ENCODE measurements around the gene CAMK2B.

CAMK2B gene

GRCh38 chr7:44184206-44184872 lies 141.1 kb downstream of the CAMK2B start:
- Histone ChIP-seq H3K36me3 (replicated peaks) (no peaks in the 10 kb centered on the region), H3K27me3 (replicated peaks) (no peaks in the 10 kb centered on the region), H3K27ac (no peak overlapping the region), H3K4me3 (ENCODE audit: low read depth, low read length) (no peak overlapping the region)
- in situ Hi-C loops (cut with HindIII; ENCODE audit: low pct_ligation_motif_present, low sequenced_read_pairs), result no loop called here
- TF ChIP-seq, protein P1, sequence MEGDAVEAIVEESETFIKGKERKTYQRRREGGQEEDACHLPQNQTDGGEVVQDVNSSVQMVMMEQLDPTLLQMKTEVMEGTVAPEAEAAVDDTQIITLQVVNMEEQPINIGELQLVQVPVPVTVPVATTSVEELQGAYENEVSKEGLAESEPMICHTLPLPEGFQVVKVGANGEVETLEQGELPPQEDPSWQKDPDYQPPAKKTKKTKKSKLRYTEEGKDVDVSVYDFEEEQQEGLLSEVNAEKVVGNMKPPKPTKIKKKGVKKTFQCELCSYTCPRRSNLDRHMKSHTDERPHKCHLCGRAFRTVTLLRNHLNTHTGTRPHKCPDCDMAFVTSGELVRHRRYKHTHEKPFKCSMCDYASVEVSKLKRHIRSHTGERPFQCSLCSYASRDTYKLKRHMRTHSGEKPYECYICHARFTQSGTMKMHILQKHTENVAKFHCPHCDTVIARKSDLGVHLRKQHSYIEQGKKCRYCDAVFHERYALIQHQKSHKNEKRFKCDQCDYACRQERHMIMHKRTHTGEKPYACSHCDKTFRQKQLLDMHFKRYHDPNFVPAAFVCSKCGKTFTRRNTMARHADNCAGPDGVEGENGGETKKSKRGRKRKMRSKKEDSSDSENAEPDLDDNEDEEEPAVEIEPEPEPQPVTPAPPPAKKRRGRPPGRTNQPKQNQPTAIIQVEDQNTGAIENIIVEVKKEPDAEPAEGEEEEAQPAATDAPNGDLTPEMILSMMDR (IDR thresholded peaks at IDR 0.05; ENCODE audit: low read depth, low read length, missing control alignments), result no peak
- peak; percentile 85 for DNase-seq

GRCh38 chr7:44183386-44183785 lies 142.0 kb downstream of the CAMK2B start:
- in situ Hi-C loops (cut with HindIII; ENCODE audit: low pct_ligation_motif_present, low sequenced_read_pairs), result no loop called here
- H3K4me3 ChIP-seq (ENCODE audit: low read depth, low read length), result no peak overlapping the region
- TF ChIP-seq, protein P1 (IDR thresholded peaks at IDR 0.05; ENCODE audit: low read depth, low read length, missing control alignments), result no peak
- no peak overlapping the region for H3K27ac ChIP-seq
- no peaks in the 10 kb centered on the region for H3K36me3 ChIP-seq (replicated peaks)
- no peaks in the 10 kb centered on the region for H3K27me3 ChIP-seq (replicated peaks)
- no peak for DNase-seq

DNA sequence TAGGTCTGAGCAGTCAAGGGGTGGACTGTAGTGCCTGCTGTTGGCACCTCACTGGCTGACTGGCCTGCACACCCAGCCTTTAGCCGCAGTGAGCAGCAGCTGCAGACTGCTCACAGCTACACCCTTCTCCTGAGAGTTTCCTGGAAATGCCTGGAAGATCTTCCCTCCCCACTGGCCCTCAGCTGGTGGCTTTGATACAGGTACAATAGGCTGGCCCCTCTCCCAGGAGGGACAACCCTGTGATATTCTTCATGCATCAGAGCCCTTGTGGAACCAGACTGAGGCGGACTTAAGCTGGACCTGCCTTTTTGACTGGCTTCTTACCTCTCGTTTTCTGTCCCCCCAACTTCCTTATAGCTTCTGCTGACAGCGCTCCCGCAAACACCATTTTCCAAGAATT lies 142.6 kb downstream of the CAMK2B start:
- in situ Hi-C loops (cut with HindIII; ENCODE audit: low pct_ligation_motif_present, low sequenced_read_pairs), result no loop called here
- Histone ChIP-seq H3K4me3 (ENCODE audit: low read depth, low read length) (no peak overlapping the region), H3K27ac (no peak overlapping the region), H3K36me3 (replicated peaks) (no peaks in the 10 kb centered on the region), H3K27me3 (replicated peaks) (no peaks in the 10 kb centered on the region)
- TF ChIP-seq, protein P1 (IDR thresholded peaks at IDR 0.05; ENCODE audit: low read depth, low read length, missing control alignments), result no peak
- no peak for DNase-seq

DNA sequence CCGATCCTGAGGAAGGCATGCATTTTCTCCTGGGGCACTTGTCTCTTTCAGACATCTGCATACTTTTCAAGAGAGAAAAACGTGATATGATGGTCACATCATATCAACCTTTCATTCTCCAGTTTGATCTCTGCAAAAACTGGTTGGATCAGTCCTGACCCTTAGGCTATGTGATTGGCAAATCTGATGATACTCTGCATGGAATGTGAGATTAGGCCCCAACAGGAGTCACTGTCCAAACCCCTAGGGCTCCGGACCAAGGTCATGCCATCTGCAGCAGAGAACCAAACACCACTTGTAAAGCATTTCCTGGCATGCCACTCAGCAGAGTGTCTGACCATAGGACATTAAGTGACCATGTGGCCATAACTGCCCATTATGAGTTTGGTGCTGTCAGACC lies 144.8 kb downstream of the CAMK2B start:
- no peaks in the 10 kb centered on the region for H3K27me3 ChIP-seq (replicated peaks)
- H3K4me3 ChIP-seq (ENCODE audit: low read depth, low read length), result no peak overlapping the region
- no peaks in the 10 kb centered on the region for H3K36me3 ChIP-seq (replicated peaks)
- TF ChIP-seq, protein P1 (IDR thresholded peaks at IDR 0.05; ENCODE audit: low read depth, low read length, missing control alignments), result no peak
- no peak for DNase-seq
- in situ Hi-C loops (cut with HindIII; ENCODE audit: low pct_ligation_motif_present, low sequenced_read_pairs), result no loop called here
- no peak overlapping the region for H3K27ac ChIP-seq

GRCh38 chr7:44177570-44178131 lies 147.7 kb downstream of the CAMK2B start:
- Histone ChIP-seq H3K27ac (no peak overlapping the region), H3K36me3 (replicated peaks) (no peaks in the 10 kb centered on the region), H3K27me3 (replicated peaks) (no peaks in the 10 kb centered on the region), H3K4me3 (ENCODE audit: low read depth, low read length) (no peak overlapping the region)
- TF ChIP-seq, protein P1 (IDR thresholded peaks at IDR 0.05; ENCODE audit: low read depth, low read length, missing control alignments), result no peak
- in situ Hi-C loops (cut with HindIII; ENCODE audit: low pct_ligation_motif_present, low sequenced_read_pairs), result no loop called here
- peak; percentile 28 for DNase-seq

DNA sequence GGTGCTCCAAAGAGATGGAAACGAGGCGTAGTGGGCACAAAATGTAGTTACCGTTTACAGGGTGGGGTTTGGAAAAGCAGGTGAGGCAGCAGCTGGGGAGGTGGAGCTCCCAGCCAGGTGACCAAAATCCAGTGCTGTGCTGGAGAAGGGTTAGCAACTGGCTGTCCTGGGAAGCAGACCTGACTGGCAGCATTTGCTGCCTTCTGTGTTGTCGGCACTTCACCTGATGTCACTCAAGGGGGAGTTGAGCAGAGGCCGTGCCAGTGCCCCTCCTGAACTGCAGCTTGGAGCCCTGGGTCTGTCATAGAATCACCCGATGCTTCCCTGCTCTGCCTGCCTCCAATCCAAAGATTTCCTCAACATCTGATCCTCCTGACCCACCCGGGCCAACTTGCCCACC lies 148.9 kb downstream of the CAMK2B start:
- no peak for DNase-seq
- in situ Hi-C loops (cut with HindIII; ENCODE audit: low pct_ligation_motif_present, low sequenced_read_pairs), result no loop called here

More for the DNA sequence above, 148.9 kb downstream of the CAMK2B start:
- Histone ChIP-seq H3K4me3 (ENCODE audit: low read depth, low read length) (no peak overlapping the region), H3K36me3 (replicated peaks) (no peaks in the 10 kb centered on the region), H3K27ac (no peak overlapping the region), H3K27me3 (replicated peaks) (no peaks in the 10 kb centered on the region)
- TF ChIP-seq, protein P1 (IDR thresholded peaks at IDR 0.05; ENCODE audit: low read depth, low read length, missing control alignments), result no peak

Data from brain microvascular endothelial cell (primary cell).